GM18498 (cell line): ENCODE measurements around the gene SOWAHA.
"Not testable (repeated sequence)": the region's sequence is repeated elsewhere in the genome, so short reads cannot be mapped to it uniquely, and the experiment has no call there.

Experiments
- ATAC-seq: cut with Tn5 transposase; IDR thresholded peaks from one replicate; pipeline ENCODE4 v1.9.1; 2021; ENCODE audit warnings: mild to moderate bottlenecking, moderate library complexity; ENCODE audit not compliant: unreplicated experiment

SOWAHA gene

DNA sequence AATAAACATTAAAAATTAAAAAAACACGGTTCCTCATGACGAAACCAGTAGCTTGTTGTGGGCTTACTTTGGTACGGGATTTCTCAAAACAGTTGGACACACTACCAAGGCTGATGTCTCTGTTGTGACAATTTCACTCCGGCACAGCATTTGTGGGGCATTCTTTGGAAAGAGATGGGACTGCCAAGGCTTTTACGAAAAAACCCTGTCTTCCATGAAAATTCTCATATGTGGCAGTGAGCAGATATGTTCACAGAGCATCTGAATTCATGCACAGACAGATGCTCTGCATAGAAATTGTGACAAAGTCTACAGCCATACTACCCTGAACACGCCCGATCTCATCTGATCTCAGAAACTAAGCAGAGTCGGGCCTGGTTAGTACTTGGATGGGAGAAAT, 35.2 kb downstream of the SOWAHA start:
- no peak for ATAC-seq

DNA sequence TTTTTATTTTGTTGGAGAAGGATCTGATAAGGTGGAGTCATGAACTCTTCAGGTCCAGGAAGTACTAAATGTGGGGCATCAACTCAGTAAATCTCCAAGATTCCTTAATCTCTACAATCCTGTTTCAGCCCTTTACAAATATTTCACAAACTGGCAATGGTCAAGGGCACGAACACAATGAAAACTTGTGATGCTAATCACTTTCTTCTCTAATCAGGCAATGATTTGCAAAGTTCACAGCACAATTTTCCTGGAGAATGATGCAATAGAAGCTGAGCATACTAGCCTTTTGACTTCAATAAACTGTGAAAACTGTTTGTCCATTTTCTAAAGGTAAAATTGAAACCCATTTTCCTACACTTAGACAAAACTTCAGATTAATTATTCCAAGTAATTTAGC, 36.2 kb downstream of the SOWAHA start:
- ATAC-seq = no peak

DNA sequence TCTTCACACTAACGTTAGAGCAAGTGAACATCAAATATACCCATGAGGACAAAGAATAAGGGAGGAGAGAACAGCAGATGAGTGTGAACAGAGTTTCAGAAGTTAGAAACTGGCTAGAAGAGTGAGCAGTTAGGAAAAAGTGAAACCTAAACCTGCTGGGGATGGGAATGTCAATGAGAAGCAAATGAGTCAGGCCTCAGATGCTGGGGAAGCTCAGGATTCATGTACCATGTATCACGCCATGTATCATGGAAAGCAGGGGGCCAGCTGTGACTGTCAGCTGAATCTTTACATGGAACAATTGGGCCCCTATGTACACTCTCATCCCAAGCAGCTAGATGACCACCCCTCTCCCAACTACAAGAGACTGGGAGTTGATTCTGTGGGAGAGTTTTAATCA, 37.0 kb downstream of the SOWAHA start:
- no peak for ATAC-seq

DNA sequence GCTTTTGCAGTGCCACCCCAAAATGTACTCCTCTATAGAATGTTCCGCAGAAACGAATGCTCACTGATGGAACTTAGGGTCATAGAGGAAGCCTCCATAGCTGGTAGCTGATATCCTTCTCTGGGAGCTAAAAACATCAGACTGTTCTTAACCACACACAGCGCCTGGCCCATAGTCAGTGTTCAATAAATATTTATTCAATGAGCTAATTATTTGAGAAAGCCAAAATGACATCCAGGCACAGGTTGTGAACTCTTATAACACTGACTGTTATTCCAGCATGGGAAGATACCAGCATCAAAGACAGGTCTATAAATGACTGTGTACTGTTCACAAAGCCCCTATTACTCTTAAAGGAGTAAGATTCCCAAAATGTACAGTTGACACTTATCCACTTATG, 40.2 kb downstream of the SOWAHA start:
- ATAC-seq = no peak

DNA sequence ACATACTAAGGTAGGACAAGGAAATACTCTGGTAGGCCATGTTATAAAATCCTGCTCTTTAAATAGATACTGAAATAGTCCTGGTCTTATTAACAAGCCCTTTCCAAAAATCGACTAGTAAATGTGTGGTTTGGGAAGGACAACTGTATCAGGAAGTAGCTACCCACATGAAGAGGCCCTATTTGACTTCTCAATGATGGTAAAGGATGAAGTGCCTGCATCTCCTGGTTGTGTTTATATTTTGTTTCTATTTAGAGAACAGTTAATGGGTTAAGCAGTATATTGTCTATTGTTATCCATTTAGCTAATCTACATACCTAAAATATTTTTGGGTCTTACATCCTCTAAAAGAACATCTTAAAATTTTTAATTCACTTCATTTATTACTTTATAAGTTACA, 40.7 kb downstream of the SOWAHA start:
- no peak for ATAC-seq

DNA sequence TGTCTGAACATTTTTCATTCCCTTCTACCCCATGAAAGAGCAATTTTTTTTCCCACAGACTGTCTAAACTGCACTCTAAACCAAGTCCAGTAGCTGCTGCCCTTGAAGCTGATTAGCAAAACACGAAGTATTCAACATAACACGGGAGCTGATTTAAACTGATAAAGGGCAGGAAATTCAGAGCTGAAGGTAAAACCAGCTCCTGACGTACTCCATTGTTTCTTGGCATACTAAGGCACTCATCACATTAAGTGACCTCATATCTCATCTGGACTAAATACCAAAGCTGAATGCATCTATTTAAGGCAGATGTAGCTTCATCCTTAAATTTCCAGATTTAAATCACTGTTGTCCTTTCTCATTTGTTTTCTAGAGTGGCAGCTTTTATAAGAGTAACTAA, 41.2 kb downstream of the SOWAHA start:
- no peak for ATAC-seq

DNA sequence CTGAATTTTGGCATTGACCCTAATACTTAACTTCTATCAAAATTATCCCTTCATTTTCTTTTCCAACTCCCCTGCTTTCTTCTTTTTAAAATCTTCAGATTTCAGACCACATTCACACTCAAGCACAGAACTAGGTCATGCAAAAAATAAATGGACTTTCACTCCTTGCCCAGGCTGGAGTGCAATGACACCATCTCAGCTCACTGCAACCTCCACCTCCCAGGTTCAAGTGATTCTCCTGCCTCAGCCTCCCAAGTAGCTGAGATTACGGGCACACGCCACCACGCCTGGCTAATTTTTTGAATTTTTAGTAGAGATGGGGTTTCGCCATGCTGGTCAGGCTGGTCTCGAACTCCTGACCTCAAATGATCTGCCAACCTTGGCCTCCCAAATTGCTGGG, 41.9 kb downstream of the SOWAHA start:
- not testable (repeated sequence) for ATAC-seq

DNA sequence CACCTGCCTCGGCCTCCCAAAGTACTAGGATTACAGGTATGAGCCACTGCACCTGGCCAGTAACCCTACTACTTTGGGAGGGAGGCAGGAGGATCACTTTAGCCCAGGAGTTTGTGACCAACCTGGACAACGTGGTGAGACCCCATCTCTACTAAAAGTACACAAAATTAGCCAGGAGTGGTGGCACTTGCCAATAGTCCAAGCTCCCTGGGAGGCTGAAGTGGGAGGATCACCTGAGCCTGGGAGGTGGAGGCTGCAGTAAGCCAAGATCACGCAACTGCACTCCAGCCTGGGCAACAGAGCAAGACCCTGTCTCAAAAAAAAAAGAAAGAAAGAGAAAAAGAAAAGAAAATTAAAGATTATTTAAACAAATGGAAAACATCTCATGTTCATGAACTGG, 42.9 kb downstream of the SOWAHA start:
- no peak for ATAC-seq

DNA sequence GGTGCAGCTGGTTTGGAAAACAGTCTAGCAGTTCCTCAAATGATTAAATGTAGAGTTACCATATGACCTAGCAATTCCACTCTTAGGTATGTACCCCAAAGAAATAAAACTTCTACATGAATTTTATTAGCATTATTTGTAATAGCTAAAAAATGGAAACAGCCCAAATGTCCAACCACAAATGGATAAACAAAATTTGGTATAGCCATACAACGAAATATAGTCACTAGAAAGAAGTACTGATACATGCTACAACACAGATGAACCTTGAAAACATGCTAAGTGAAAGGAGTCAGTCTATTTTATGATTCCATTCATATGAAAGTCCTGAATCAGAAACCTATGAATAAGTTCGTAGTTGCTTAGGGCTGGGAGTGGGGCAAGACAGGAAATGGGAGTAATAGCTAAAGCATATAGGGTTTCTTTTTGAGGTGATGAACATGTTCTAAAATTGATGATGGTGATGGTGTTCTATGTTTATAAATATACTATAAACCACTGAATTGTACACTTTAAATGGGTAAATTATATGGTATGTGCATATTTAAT, 46.9 kb downstream of the SOWAHA start:
- ATAC-seq = no peak

DNA sequence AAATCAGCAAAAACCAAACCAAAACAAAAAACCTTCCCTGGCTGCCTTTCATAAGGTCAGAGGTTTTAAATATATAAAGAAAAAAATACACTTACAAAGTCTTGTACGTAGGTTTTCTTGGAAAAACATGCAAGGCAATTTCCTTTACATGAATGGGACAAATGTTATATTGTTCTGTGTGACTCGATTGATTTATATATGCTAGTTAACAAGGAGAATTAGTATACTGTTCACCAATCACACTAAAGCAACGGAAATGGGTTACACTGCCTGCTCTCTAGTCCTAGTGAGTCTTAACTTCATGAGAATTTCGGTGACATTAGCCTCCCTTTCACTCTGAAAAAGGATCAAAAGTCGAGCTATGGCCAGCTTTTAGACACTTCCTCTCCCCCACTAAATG, 47.6 kb downstream of the SOWAHA start:
- no peak for ATAC-seq

DNA sequence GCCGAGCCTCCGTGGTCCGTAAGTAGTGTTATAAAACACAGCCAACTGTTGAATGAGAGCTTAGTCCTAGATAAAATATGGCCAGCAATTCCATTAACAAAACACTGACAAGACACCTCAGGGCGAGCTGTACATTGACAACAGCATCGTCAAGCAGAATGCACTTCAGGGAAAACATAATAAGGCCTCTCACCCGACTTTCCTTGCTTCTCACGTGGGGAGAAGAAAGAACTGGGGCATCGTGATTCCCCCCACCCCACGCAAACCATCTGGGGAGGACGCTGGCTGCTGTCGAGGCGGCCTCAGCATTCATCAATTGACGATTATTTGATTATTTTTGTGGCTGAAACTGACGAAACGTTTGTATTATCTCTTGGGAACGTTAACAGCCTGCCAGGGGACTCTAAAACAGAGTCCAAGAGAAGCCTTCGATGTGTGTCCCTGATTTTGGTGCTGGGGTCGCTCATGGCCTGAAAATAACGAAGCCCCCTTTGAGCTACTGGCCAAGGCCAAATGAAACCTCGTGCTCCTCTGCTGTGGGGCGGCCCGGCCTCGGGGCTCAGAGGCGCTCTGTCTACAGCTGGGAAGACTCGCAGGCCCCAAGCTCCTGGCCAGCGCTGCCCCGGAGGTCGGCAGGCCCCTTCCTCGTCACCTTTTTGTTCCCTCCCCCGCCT, 52.7 kb downstream of the SOWAHA start:
- ATAC-seq = peak; percentile 24
